Kasumi-1 (cell line): ENCODE results near the gene TGFB2.

Source experiments
- DNase-seq, 2 experiments: peaks; one replicate each; lab custom pipeline; 2025; lab: John Stamatoyannopoulos, UW

The TGFB2 gene

GRCh38 chr1:218462116-218462515, 117.0 kb downstream of the TGFB2 start:
- no peak for DNase-seq

GRCh38 chr1:218462587-218462986, 117.5 kb downstream of the TGFB2 start:
- no peak for DNase-seq

- DNase-seq, result peak; percentile 41 to 51
Observed at GRCh38 chr1:218463194-218464156, 118.3 kb downstream of the TGFB2 start.

- no peak for DNase-seq
Observed at GRCh38 chr1:218464871-218465270, 119.7 kb downstream of the TGFB2 start.

- DNase-seq, result no peak
Observed at GRCh38 chr1:218466341-218467010, 121.3 kb downstream of the TGFB2 start.

- no peak for DNase-seq
Observed at GRCh38 chr1:218467101-218468072, 122.3 kb downstream of the TGFB2 start.

- DNase-seq, result no peak
Observed at GRCh38 chr1:218468711-218469110, 123.6 kb downstream of the TGFB2 start.

- DNase-seq, result no peak
Observed at GRCh38 chr1:218472885-218473284, 127.7 kb downstream of the TGFB2 start.

- DNase-seq, result peak; percentile 10 to 18
Observed at GRCh38 chr1:218473522-218473921, 128.4 kb downstream of the TGFB2 start.

- DNase-seq, result peak; percentile 5 to 7
Observed at GRCh38 chr1:218474128-218474527, 129.0 kb downstream of the TGFB2 start.

GRCh38 chr1:218475275-218475674, 130.1 kb downstream of the TGFB2 start:
- DNase-seq, result no peak

- no peak for DNase-seq
Observed at GRCh38 chr1:218475699-218476098, 130.6 kb downstream of the TGFB2 start.

GRCh38 chr1:218476385-218476784, 131.2 kb downstream of the TGFB2 start:
- no peak for DNase-seq

GRCh38 chr1:218478336-218478735, 133.2 kb downstream of the TGFB2 start:
- peak; percentile 7 to 15 for DNase-seq

- no peak for DNase-seq
Observed at GRCh38 chr1:218479436-218480115, 134.4 kb downstream of the TGFB2 start.

- DNase-seq, result no peak
Observed at GRCh38 chr1:218480137-218480536, 135.0 kb downstream of the TGFB2 start.

GRCh38 chr1:218480588-218481099, 135.5 kb downstream of the TGFB2 start:
- no peak for DNase-seq

- DNase-seq, result no peak
Observed at GRCh38 chr1:218481116-218481775, 136.1 kb downstream of the TGFB2 start.

- DNase-seq, result no peak
Observed at GRCh38 chr1:218482683-218483082, 137.5 kb downstream of the TGFB2 start.

- no peak for DNase-seq
Observed at GRCh38 chr1:218485241-218485928, 140.2 kb downstream of the TGFB2 start.
